ENCODE results near the gene VCP.

DNA sequence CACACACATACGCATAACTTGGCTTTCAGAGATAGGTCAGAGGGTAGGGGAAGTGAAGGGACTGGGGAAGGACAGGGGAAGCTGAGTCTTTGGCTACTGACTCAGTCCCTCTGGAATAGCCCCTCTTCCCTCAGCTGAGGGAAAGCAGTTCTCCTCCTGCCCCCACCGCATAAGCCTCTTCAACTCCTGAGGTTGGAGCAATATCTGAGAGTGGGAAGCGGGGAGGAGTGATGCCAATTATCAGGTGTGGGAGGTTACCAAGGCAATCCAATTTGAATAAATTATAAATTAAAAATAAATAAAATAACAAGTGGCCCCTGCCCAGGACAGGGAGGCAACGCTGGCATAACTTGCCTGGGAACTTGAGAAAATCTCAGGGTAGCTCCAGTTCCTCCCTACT, 32.2 kb upstream of the VCP start:
- no peak for TF ChIP-seq GATA2 (IDR thresholded peaks at IDR 0.05; ENCODE audit: low read depth, low read length)
- no peak for TF ChIP-seq GATA3 (IDR thresholded peaks at IDR 0.05; ENCODE audit: low read depth, low read length)
